Activated CD4-positive, alpha-beta T cell treated with anti-CD3 and anti-CD28 coated beads, Interleukin-2, Interleukin-6, amounts not matched to agents 100 ng/mL and 50 ng/mL, durations not matched to agents 16 hours and 8 hours (primary cell): ENCODE results near the gene FBXW11.
"Not testable (repeated sequence)": the region's sequence is repeated elsewhere in the genome, so short reads cannot be mapped to it uniquely, and the experiment has no call there.

Experiments used
- DNase-seq: peaks from one replicate; pipeline ENCODE4 v3.0.0-alpha.2; 2020

The FBXW11 gene

GRCh38 chr5:172006321-172007174 is at the start of gene FBXW11:
FBXW11 (minus strand) TSS chr5:172006638; CDS start chr5:172006502, 136 bp downstream.
- peak; percentile 98 for DNase-seq

GRCh38 chr5:172055996-172056395 is 49.6 kb upstream of the FBXW11 start:
- DNase-seq, result no peak

- DNase-seq, result no peak
Observed at GRCh38 chr5:172055421-172055820, 49.0 kb upstream of the FBXW11 start.

- DNase-seq, result no peak
Observed at GRCh38 chr5:172054611-172055153, 48.2 kb upstream of the FBXW11 start.

- no peak for DNase-seq
Observed at GRCh38 chr5:172052450-172053236, 46.2 kb upstream of the FBXW11 start.

- DNase-seq, result no peak
Observed at GRCh38 chr5:172051643-172052339, 45.4 kb upstream of the FBXW11 start.

- no peak for DNase-seq
Observed at GRCh38 chr5:172050080-172050479, 43.6 kb upstream of the FBXW11 start.

GRCh38 chr5:172049226-172049796 is 42.9 kb upstream of the FBXW11 start:
- no peak for DNase-seq

GRCh38 chr5:172048539-172049101 is 42.2 kb upstream of the FBXW11 start:
- no peak for DNase-seq

GRCh38 chr5:172048170-172048422 is 41.7 kb upstream of the FBXW11 start:
- no peak for DNase-seq

- DNase-seq, result no peak
Observed at GRCh38 chr5:172046593-172046992, 40.2 kb upstream of the FBXW11 start.

- DNase-seq, result no peak
Observed at GRCh38 chr5:172045315-172045632, 38.8 kb upstream of the FBXW11 start.

- no peak for DNase-seq
Observed at GRCh38 chr5:172044631-172045314, 38.3 kb upstream of the FBXW11 start.

GRCh38 chr5:172043865-172044264 is 37.4 kb upstream of the FBXW11 start:
- DNase-seq, result no peak

GRCh38 chr5:172042183-172042582 is 35.7 kb upstream of the FBXW11 start:
- DNase-seq, result no peak

GRCh38 chr5:172038167-172038566 is 31.7 kb upstream of the FBXW11 start:
- no peak for DNase-seq

- no peak for DNase-seq
Observed at GRCh38 chr5:172035049-172035448, 28.6 kb upstream of the FBXW11 start.

GRCh38 chr5:172031894-172032461 is 25.5 kb upstream of the FBXW11 start:
- DNase-seq, result no peak

GRCh38 chr5:172029876-172030275 is 23.4 kb upstream of the FBXW11 start:
- DNase-seq, result no peak

- DNase-seq, result no peak
Observed at GRCh38 chr5:172028167-172028566, 21.7 kb upstream of the FBXW11 start.

- not testable (repeated sequence) for DNase-seq
Observed at GRCh38 chr5:172020110-172020786, 13.8 kb upstream of the FBXW11 start.
